IMR-90 (cell line): ENCODE results near the gene CCNJL. TPM values are rescaled to one million over a fixed set of nuclear protein-coding genes. Genes with fewer than 3 reads are reported as not detected.

ENCODE experiments used
- ATAC-seq: fragments of 200-7000 bp; cut with Tn5 transposase; 2 replicates; pipeline ENCODE4 v1.9.1; 2020; ENCODE audit warnings: low read depth, mild to moderate bottlenecking, moderate library complexity
- BruUV-seq: library from RNA; stranded (reverse); fragments of 400-500 nt; replicated peaks from 2 replicates; lab custom pipeline; 2021; lab: Mats Ljungman, UMichigan
- CTCF ChIA-PET: fragments of 300-600 bp; formaldehyde crosslinking; extraction: SDS; loops from one replicate; lab custom pipeline; 2021; ENCODE audit warnings: antibody characterized with exemption; lab: Yijun Ruan, JAX
- POLR2A ChIA-PET: fragments of 300-600 bp; sonication (Branson Sonifier 250); formaldehyde crosslinking; loops from one replicate; lab custom pipeline; 2022; ENCODE audit warnings: antibody characterized with exemption; ENCODE audit not compliant: unreplicated experiment; lab: Charles Lee
- DNase-seq: peaks from one replicate; pipeline ENCODE4 v3.0.0; 2013
- H2AFZ ChIP-seq: replicated peaks from 2 replicates; pipeline ENCODE3; 2013; ENCODE audit warnings: low read length, mild to moderate bottlenecking; ENCODE audit not compliant: poor library complexity
- H2AK5ac ChIP-seq: 2 replicates; pipeline ENCODE4 v1.6.1; 2013; ENCODE audit warnings: low read depth, low read length, inconsistent platforms
- H2AK9ac ChIP-seq: replicated peaks from 2 replicates; pipeline ENCODE3; 2013; ENCODE audit warnings: mild to moderate bottlenecking, low read depth, low read length, moderate library complexity; ENCODE audit not compliant: poor library complexity
- H2BK120ac ChIP-seq: 2 replicates; pipeline ENCODE4 v1.6.1; 2013; ENCODE audit warnings: low read depth, low read length, inconsistent platforms
- H2BK15ac ChIP-seq: 3 replicates; pipeline ENCODE4 v1.6.1; 2013; ENCODE audit warnings: low read depth, low read length, inconsistent platforms
- H2BK20ac ChIP-seq: 2 replicates; pipeline ENCODE4 v1.6.1; 2013; ENCODE audit warnings: low read depth, mild to moderate bottlenecking, inconsistent platforms, low read length, moderate library complexity
- H2BK5ac ChIP-seq: 2 replicates; pipeline ENCODE4 v1.6.1; 2013; ENCODE audit warnings: mild to moderate bottlenecking, low read depth, low read length, inconsistent platforms; ENCODE audit not compliant: poor library complexity, severe bottlenecking
- H3K14ac ChIP-seq: replicated peaks from 2 replicates; pipeline ENCODE4 v1.6.1; 2013; ENCODE audit warnings: low read depth, low read length, inconsistent platforms
- H3K18ac ChIP-seq: 2 replicates; pipeline ENCODE4 v1.6.1; 2013; ENCODE audit warnings: low read depth, low read length, control low read depth
- H3K23ac ChIP-seq: 2 replicates; pipeline ENCODE4 v1.6.1; 2013; ENCODE audit warnings: low read depth, low read length, inconsistent platforms
- H3K27ac ChIP-seq: 2 replicates; pipeline ENCODE4 v1.5.1; 2013; ENCODE audit warnings: mild to moderate bottlenecking, control low read depth, low read length; ENCODE audit not compliant: insufficient read depth
- H3K27me3 ChIP-seq: 2 replicates; pipeline ENCODE4 v1.6.1; 2013; ENCODE audit warnings: low read length; ENCODE audit not compliant: control insufficient read depth, insufficient read depth
- H3K36me3 ChIP-seq: 2 replicates; pipeline ENCODE4 v1.6.1; 2013; ENCODE audit warnings: low read length, mixed read lengths; ENCODE audit not compliant: control insufficient read depth, insufficient read depth
- H3K4ac ChIP-seq: 2 replicates; pipeline ENCODE4 v1.6.1; 2013; ENCODE audit warnings: low read depth, low read length, inconsistent platforms
- H3K4me1 ChIP-seq: 2 replicates; pipeline ENCODE4 v1.6.1; 2013; ENCODE audit warnings: low read length, mixed read lengths; ENCODE audit not compliant: control insufficient read depth, insufficient read depth
- H3K4me2 ChIP-seq: 2 replicates; pipeline ENCODE4 v1.6.1; 2013; ENCODE audit warnings: low read depth, mild to moderate bottlenecking, control low read depth, low read length, moderate library complexity
- H3K4me3 ChIP-seq: 2 replicates; pipeline ENCODE4 v1.5.1; 2013; ENCODE audit warnings: low read depth, mild to moderate bottlenecking, control low read depth, low read length, moderate library complexity; ENCODE audit not compliant: insufficient read depth
- H3K56ac ChIP-seq: 2 replicates; pipeline ENCODE4 v1.6.1; 2013; ENCODE audit warnings: low read length, inconsistent platforms; ENCODE audit not compliant: insufficient read depth; ENCODE audit errors: extremely low read depth
- H3K79me1 ChIP-seq, 2 experiments: 2 replicates each; pipeline ENCODE4 v1.6.1; 2013; ENCODE audit warnings: low read length in 2 of 2, inconsistent platforms in 1 of 2, low read depth in 1 of 2
- H3K9ac ChIP-seq: 2 replicates; pipeline ENCODE4 v1.6.1; 2013; ENCODE audit warnings: low read depth, low read length, control low read depth
- H3K9me1 ChIP-seq: 2 replicates; pipeline ENCODE4 v1.6.1; 2013; ENCODE audit warnings: low read length, inconsistent platforms; ENCODE audit not compliant: insufficient read depth
- H3K9me3 ChIP-seq: 2 replicates; pipeline ENCODE4 v1.6.1; 2013; ENCODE audit warnings: low read length; ENCODE audit not compliant: control insufficient read depth, insufficient read depth
- H4K20me1 ChIP-seq: 2 replicates; pipeline ENCODE4 v1.6.1; 2013; ENCODE audit warnings: low read length, inconsistent platforms; ENCODE audit not compliant: insufficient read depth
- H4K5ac ChIP-seq: 2 replicates; pipeline ENCODE4 v1.6.1; 2013; ENCODE audit warnings: mild to moderate bottlenecking, low read depth, low read length, control low read depth
- H4K8ac ChIP-seq, 2 experiments: 2 replicates each; pipeline ENCODE4 v1.6.1; 2013; ENCODE audit warnings: low read depth in 2 of 2, low read length in 2 of 2, control low read depth in 1 of 2, inconsistent platforms in 1 of 2
- H4K91ac ChIP-seq: 2 replicates; pipeline ENCODE4 v1.6.1; 2013; ENCODE audit warnings: low read depth, low read length, inconsistent platforms; ENCODE audit not compliant: insufficient read depth
- BHLHE40 ChIP-seq: fragments of 150-350 bp; IDR thresholded peaks from 2 replicates; pipeline ENCODE4 v1.6.1; 2016; ENCODE audit warnings: mild to moderate bottlenecking, low read depth, low read length
- CEBPB ChIP-seq: IDR thresholded peaks from 2 replicates; pipeline ENCODE4 v1.6.1; 2012; ENCODE audit warnings: low read depth, low read length, improper control_type of control experiment
- CHD1 ChIP-seq: IDR thresholded peaks from 2 replicates; pipeline ENCODE4 v1.6.1; 2012; ENCODE audit warnings: low read depth, low read length, improper control_type of control experiment
- FOS ChIP-seq: fragments of 150-350 bp; IDR thresholded peaks from 2 replicates; pipeline ENCODE4 v1.6.1; 2016; ENCODE audit warnings: low read depth, low read length
- MAFK ChIP-seq: IDR thresholded peaks from 2 replicates; pipeline ENCODE4 v1.6.1; 2012; ENCODE audit warnings: low read depth, low read length, improper control_type of control experiment
- MAZ ChIP-seq: IDR thresholded peaks from 2 replicates; pipeline ENCODE4 v1.6.1; 2012; ENCODE audit warnings: low read depth, mild to moderate bottlenecking, low read length, improper control_type of control experiment, moderate library complexity, borderline replicate concordance
- MXI1 ChIP-seq: IDR thresholded peaks from 2 replicates; pipeline ENCODE4 v1.6.1; 2012; ENCODE audit warnings: low read depth, mild to moderate bottlenecking, low read length, moderate library complexity, borderline replicate concordance
- NFE2L2 ChIP-seq: fragments of 150-350 bp; IDR thresholded peaks from 2 replicates; pipeline ENCODE4 v1.6.1; 2016; ENCODE audit warnings: low read depth, mild to moderate bottlenecking, low read length
- POLR2A ChIP-seq: IDR thresholded peaks from 2 replicates; pipeline ENCODE4 v1.6.1; 2012; ENCODE audit warnings: mild to moderate bottlenecking, low read depth, low read length
- RAD21 ChIP-seq: IDR thresholded peaks from 2 replicates; pipeline ENCODE4 v1.6.1; 2012; ENCODE audit warnings: low read length, improper control_type of control experiment
- RCOR1 ChIP-seq: IDR thresholded peaks from 2 replicates; pipeline ENCODE4 v1.6.1; 2012; ENCODE audit warnings: mild to moderate bottlenecking, low read length, improper control_type of control experiment; ENCODE audit not compliant: insufficient replicate concordance
- RFX5 ChIP-seq: IDR thresholded peaks from 2 replicates; pipeline ENCODE4 v1.8.0; 2012; ENCODE audit warnings: low read depth, mild to moderate bottlenecking, low read length, moderate library complexity
- SMC3 ChIP-seq: fragments of 150-350 bp; IDR thresholded peaks from 2 replicates; pipeline ENCODE4 v1.6.1; 2016; ENCODE audit warnings: low read depth, mild to moderate bottlenecking, antibody characterized with exemption, low read length, moderate library complexity
- WGBS, 2 experiments: methylation state at CpG; one replicate each; pipeline versions ENCODE4 v1.1.5 to v1.1.7; 2013; ENCODE audit warnings: missing lambda C conversion rate in 2 of 2; ENCODE audit not compliant: insufficient read length in 1 of 2; ENCODE audit errors: extremely low coverage in 2 of 2; 5-methylcytosine and 5-hydroxymethylcytosine counted together
- dilution Hi-C: fragments of 300-500 bp; cut with HindIII; formaldehyde crosslinking; loops from one replicate; pipeline ENCODE4 v1.14.3; 2018; ENCODE audit warnings: low sequenced_read_pairs; ENCODE audit not compliant: unreplicated experiment
- in situ Hi-C: fragments of 300-500 bp; cut with MboI; formaldehyde crosslinking; loops from 3 replicates; pipeline ENCODE4 v1.14.3; 2019; ENCODE audit warnings: low sequenced_read_pairs, inconsistent platforms, mixed read lengths
- intact Hi-C: fragments of 100-400 bp; cut with micrococcal nuclease; formaldehyde crosslinking; loops from 2 replicates; pipeline ENCODE4 v1.10.0; 2022
- polyA plus RNA-seq, 3 experiments: library from polyadenylated mRNA; depleted of rRNA; stranded (reverse); fragments of >200 nt; gene quantifications; 2 replicates each; pipeline ENCODE4 v1.2.3, GENCODE V29; 2012; ENCODE audit warnings: low replicate concordance in 1 of 3
- total RNA-seq: library from RNA; depleted of rRNA; stranded (reverse); fragments of >200 nt; gene quantifications from 2 replicates; pipeline ENCODE4 v1.2.3, GENCODE V29; 2012
- TF ChIP-seq, protein P1 (sequence below): conservative IDR thresholded peaks from 2 replicates; pipeline ENCODE4 v1.5.1; 2012; ENCODE audit warnings: mild to moderate bottlenecking, low read depth, low read length, improper control_type of control experiment
- TF ChIP-seq, protein P2 (sequence below): fragments of 150-350 bp; IDR thresholded peaks from 2 replicates; pipeline ENCODE4 v1.6.1; 2017; ENCODE audit warnings: mild to moderate bottlenecking, antibody characterized with exemption, low read length, low read depth
- TF ChIP-seq, protein P3 (sequence below): fragments of 150-350 bp; IDR thresholded peaks from 2 replicates; pipeline ENCODE4 v1.6.1; 2016; ENCODE audit warnings: low read depth, mild to moderate bottlenecking, low read length, moderate library complexity, borderline replicate concordance

Gene CCNJL
- total and polyA plus RNA-seq, 2 of the 4 experiments (the other 2 are of a cell fraction), result 2.0 to 3.8 TPM

DNA sequence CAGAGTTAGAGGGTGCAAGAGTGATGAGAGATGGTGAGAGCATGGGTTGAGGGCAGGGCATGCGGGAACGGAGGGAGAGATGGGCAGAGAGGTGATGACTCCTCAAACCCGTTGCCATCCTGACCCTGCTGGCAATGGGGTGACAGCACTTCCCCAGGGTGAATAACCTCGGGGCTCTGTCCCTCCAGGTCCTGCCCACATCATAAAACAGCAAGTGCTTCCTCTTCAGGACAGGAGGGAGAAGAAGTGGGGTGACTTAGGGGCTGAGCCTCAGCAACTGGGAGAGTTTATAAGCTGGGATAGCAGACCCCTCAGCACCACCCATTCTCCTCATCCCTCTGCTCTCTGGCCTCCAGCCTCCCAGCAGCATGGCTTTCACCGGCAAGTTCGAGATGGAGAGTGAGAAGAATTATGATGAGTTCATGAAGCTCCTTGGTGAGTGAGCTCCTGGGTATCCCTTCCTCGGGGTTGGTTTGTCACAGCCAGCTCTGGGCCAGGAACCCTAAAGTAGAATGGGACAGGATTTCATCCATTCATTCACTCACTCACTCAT, 83.1 kb downstream of the CCNJL start, which contains the start of gene FABP6:
Gene FABP6, plus strand, starts transcription at position 317 of the 553 bp plus-strand sequence. Its CDS starts 52 bp downstream, at position 369.
- WGBS, 2 experiments, result no CpG with 5 or more reads among the region's 7 CpGs
- BruUV-seq, result no TSS peak

More for the DNA sequence above, 83.1 kb downstream of the CCNJL start, which contains the start of gene FABP6:
- H2BK5ac ChIP-seq, result no peak within 1 kb of the TSS
- no peak within 1 kb of the TSS for H3K14ac ChIP-seq
- no peaks in the 10 kb centered on the region for H3K36me3 ChIP-seq
- H4K20me1 ChIP-seq, result no peaks in the 10 kb centered on the region
- TF ChIP-seq, protein P1, sequence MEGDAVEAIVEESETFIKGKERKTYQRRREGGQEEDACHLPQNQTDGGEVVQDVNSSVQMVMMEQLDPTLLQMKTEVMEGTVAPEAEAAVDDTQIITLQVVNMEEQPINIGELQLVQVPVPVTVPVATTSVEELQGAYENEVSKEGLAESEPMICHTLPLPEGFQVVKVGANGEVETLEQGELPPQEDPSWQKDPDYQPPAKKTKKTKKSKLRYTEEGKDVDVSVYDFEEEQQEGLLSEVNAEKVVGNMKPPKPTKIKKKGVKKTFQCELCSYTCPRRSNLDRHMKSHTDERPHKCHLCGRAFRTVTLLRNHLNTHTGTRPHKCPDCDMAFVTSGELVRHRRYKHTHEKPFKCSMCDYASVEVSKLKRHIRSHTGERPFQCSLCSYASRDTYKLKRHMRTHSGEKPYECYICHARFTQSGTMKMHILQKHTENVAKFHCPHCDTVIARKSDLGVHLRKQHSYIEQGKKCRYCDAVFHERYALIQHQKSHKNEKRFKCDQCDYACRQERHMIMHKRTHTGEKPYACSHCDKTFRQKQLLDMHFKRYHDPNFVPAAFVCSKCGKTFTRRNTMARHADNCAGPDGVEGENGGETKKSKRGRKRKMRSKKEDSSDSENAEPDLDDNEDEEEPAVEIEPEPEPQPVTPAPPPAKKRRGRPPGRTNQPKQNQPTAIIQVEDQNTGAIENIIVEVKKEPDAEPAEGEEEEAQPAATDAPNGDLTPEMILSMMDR, result no peak
- TF ChIP-seq MXI1 (no peak), SMC3 (no peak), CHD1 (no peak), RCOR1 (no peak), MAFK (no peak), CEBPB (no peak), RFX5 (no peak), BHLHE40 (no peak), NFE2L2 (no peak), POLR2A (no peak), FOS (no peak), RAD21 (no peak), MAZ (no peak)
- TF ChIP-seq, protein P2, sequence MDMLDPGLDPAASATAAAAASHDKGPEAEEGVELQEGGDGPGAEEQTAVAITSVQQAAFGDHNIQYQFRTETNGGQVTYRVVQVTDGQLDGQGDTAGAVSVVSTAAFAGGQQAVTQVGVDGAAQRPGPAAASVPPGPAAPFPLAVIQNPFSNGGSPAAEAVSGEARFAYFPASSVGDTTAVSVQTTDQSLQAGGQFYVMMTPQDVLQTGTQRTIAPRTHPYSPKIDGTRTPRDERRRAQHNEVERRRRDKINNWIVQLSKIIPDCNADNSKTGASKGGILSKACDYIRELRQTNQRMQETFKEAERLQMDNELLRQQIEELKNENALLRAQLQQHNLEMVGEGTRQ, result no peak
- TF ChIP-seq, protein P3, sequence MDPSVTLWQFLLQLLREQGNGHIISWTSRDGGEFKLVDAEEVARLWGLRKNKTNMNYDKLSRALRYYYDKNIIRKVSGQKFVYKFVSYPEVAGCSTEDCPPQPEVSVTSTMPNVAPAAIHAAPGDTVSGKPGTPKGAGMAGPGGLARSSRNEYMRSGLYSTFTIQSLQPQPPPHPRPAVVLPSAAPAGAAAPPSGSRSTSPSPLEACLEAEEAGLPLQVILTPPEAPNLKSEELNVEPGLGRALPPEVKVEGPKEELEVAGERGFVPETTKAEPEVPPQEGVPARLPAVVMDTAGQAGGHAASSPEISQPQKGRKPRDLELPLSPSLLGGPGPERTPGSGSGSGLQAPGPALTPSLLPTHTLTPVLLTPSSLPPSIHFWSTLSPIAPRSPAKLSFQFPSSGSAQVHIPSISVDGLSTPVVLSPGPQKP, result no peak
- H3K23ac ChIP-seq, result no peak within 1 kb of the TSS
- no peak within 1 kb of the TSS for H2AK9ac ChIP-seq
- H2BK20ac ChIP-seq, result no peak within 1 kb of the TSS
- no peak within 1 kb of the TSS for H3K4me3 ChIP-seq
- ATAC-seq, result no peak
- no peak within 1 kb of the TSS for H2BK15ac ChIP-seq
- no peak within 1 kb of the TSS for H4K5ac ChIP-seq
- no peak within 1 kb of the TSS for H3K9ac ChIP-seq
- no peak within 1 kb of the TSS for H2BK120ac ChIP-seq
- no peak within 1 kb of the TSS for H2AFZ ChIP-seq
- no peaks in the 10 kb centered on the region for H3K27me3 ChIP-seq
- H3K56ac ChIP-seq, result no peak within 1 kb of the TSS
- dilution Hi-C loops (no loop called here), in situ Hi-C loops (no loop called here), intact Hi-C loops (no loop called here)
- H3K79me1 ChIP-seq, result no peaks in the 10 kb centered on the region
- ChIA-PET POLR2A (no interaction called here), CTCF (no interaction called here)
- no peak within 1 kb of the TSS for H2AK5ac ChIP-seq
- no peak within 1 kb of the TSS for H3K27ac ChIP-seq
- no peak within 1 kb of the TSS for H4K8ac ChIP-seq
- no peak within 1 kb of the TSS for H3K4me2 ChIP-seq
- H3K18ac ChIP-seq, result no peak within 1 kb of the TSS
- H3K4me1 ChIP-seq, result no peaks in the 10 kb centered on the region
- H3K4ac ChIP-seq, result no peak within 1 kb of the TSS
- H4K91ac ChIP-seq, result no peak within 1 kb of the TSS
- H3K9me1 ChIP-seq, result 0 out of 2 replicates have a peak, but pooled peaks cover 3% of the 10 kb centered on the region
- DNase-seq, result no peak
- no peaks in the 10 kb centered on the region for H3K9me3 ChIP-seq
